ENCODE measurements around the gene ERO1B.

GRCh38 chr1:236282425-236282716 is 613 bp upstream of the ERO1B start:
- TF ChIP-seq CTCF (IDR thresholded peaks at IDR 0.05): no peak
- TF ChIP-seq POLR2A (IDR thresholded peaks at IDR 0.05): no peak

Measured in upper lobe of left lung (tissue), 4 donors.